NCI-H2227 treated with DMSO at 0.1 percent for 48 hours (cell line): ENCODE results near the gene TPST1.
"Not testable (repeated sequence)": the region's sequence is repeated elsewhere in the genome, so short reads cannot be mapped to it uniquely, and the experiment has no call there.

Experiments
- DNase-seq: peaks from one replicate; lab custom pipeline; 2025; lab: John Stamatoyannopoulos, UW

The TPST1 gene

GRCh38 chr7:66379542-66380160, 174.5 kb downstream of the TPST1 start:
- DNase-seq: no peak

DNA sequence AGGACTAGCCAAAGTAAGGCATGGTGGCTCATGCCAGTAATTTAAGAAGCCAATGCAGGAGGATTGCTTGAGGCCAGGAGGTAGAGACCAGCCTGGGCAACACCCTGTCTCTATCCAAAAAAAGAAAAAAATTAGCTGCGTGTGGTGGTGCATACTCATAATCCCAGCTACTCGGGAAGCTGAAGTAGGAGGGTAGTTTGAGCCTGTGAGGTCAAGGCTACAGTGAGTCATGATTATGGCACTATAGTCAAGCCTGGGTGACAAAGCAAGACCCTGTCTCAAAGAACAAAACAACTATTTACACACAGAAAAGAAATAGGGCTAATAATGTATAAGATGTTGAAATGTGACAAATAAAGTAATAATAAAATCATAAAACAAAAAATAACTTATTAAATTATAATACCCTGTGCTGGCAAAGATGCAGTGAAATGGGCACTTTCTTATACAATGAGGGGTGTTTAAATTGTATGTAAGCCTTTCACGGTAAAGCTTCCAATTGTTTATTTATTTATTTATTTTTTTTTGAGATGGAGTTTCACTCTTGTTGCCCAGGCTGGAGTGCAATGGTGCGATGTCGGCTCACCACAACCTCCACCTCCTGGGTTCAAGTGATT, 175.2 kb downstream of the TPST1 start:
- no peak for DNase-seq

DNA sequence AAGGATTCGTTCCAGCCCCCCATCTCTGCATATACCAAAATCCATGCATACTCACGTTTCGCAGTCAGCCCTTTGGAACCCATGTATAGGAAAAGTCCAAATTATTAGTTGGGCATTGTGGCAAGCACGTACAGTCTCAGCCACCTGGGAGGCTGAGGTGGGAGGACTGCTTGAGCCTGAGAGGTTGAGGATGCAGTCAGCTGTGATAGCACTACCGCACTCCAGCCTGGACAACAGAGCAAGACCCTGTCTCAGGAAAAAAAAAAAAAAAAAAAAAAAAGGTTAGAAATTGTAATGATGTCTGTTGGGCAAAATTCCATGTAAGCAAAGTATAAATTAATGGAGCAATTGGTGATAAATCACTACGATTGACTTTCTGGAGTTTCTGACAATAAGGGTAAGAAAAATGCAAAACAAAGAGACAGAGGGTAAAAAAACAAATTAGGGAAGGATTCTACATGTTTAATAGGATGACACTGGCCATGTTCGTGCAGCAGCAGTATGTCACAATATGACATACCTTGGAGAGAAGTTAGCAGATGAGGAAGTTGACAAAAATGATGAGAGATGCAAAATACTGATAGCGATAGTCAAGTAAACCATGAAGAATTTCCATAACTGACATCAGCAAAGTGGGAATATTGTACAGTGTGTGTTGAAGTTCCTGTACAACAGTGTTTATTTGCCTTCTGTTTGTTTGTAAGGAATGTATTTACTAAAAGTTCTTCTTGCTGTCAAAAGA, 177.2 kb downstream of the TPST1 start:
- not testable (repeated sequence) for DNase-seq

DNA sequence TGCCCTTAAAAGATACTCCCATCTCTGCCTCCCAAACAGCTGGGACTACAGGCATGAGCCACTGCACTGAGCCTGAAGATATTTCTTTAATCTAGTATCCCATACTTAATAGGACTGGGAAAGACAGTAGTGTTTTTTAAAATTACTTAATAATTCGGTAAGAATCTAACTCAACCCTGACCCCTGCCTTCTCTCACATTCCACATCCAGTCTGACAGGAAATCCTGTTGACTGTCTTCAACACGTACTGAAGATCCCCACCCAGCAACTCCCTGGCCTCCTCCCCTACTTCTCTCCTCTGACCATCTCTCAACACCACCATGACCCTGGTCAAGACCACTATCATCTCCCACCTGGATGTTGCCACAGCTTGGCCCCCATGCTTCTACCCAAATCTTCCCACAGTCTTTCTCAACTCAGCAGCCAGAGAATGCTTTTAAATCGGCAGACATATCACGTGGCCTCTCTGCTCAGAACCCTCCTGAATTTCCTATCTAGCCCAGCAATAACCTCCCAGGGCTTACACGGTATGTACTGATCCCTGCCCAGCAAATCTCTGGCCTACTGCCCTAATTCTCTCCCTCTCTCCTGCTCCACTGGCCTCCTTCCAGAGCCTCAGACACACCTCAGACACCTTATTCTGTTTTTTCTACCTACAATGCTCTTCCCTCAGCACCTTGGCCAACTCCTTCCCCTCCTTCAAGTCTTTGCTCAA, 180.2 kb downstream of the TPST1 start:
- DNase-seq: not testable (repeated sequence)

DNA sequence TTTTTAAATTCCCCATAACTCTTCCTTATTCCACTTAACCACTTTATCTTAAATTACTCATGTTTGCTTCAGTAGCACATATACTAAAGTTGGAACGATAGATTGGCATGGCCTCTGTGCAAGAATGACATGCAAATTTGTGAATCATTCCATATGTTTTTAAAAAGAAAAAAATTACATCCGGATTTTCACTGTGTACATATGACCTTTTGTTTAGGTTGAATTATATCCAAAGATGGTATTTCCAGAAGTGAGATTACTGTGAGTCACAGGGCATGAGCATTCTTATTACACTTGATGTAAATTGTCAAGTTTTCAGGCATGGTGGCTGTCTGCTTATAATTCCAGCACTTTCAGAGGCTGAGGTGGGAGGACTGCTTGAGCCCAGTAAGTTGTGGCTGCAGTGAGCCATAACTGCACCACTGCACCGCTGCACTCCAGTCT, 190.0 kb downstream of the TPST1 start:
- DNase-seq: not testable (repeated sequence)

DNA sequence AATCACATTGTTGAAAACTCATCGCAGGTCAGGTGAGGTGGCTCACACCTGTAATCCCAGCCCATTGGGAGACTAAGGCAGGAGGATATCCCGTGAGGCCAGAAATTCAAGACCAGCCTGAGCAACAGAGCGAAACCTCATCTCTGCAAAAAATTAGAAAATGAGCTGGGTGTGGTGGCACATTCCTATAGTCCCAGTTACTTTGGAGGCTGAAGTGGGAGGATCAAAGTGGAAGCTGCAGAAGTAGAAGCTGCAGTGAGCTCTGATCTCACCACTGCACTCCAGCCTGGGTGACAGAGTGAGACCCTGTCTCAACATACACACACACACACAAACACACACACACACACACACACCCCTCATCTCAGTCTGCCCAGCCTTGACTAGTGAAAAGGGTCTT, 190.9 kb downstream of the TPST1 start:
- not testable (repeated sequence) for DNase-seq

- not testable (repeated sequence) for DNase-seq
These were observed 193.7 kb downstream of the TPST1 start for GRCh38 chr7:66398841-66399240.

GRCh38 chr7:66399566-66399965, 194.4 kb downstream of the TPST1 start:
- DNase-seq: no peak

DNA sequence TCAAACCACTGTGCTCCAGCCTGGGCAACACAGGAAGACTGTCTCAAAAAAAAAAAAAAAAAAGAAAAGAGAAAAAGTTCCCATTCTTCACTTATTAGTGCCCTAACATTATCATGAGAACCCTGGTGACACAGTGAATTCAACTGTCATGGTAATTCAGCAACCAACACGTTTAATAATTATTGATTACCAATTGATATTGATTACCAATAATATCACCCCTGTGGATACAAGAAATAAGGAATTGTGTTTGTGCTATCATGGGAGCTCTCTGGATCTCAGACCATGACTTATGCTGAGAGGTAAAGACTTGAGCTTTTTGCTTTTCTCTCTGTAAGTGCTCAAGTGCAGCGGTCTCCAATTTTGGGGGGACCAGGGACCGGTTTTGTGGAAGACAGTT, 195.3 kb downstream of the TPST1 start:
- no peak for DNase-seq

- not testable (repeated sequence) for DNase-seq
These were observed 196.0 kb downstream of the TPST1 start for GRCh38 chr7:66401126-66401525.

DNA sequence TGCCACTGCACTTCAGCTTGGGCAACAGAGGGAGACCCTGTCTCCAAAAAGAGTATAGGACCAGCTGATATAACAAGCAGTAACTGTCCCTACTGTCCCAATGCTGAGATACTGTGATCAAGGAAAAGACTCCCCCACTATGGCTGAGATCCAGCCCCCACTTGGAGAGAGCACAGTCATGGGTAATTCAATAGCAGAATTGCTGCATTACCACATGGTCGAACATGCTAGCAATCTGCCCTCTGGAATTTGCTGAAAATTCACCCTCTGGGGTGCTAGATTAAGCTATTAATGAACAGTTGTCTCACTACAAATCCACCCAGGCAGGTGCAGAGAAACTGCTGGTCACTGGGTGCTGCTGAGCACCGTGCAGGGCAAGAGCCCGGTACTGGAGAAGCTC, 196.8 kb downstream of the TPST1 start:
- not testable (repeated sequence) for DNase-seq

- no peak for DNase-seq
These were observed 198.4 kb downstream of the TPST1 start for GRCh38 chr7:66403564-66403963.

GRCh38 chr7:66409493-66409892, 204.4 kb downstream of the TPST1 start:
- DNase-seq: no peak
